Esophagus mucosa (tissue), 1 donor: ENCODE measurements around the gene H2BW1. TPM values are rescaled to one million over a fixed set of nuclear protein-coding genes. Genes with fewer than 3 reads are reported as not detected.
"Not testable (repeated sequence)": the region's sequence is repeated elsewhere in the genome, so short reads cannot be mapped to it uniquely, and the experiment has no call there.

Source experiments
- ATAC-seq: fragments of 200-7000 bp; cut with Tn5 transposase; one replicate; pipeline ENCODE4 v1.9.1; 2020
- total RNA-seq: library from RNA; stranded (reverse); gene quantifications from one replicate; pipeline ENCODE4 v1.2.4, GENCODE V29; 2023
- donor health status: DM: yes; HTN: yes; CAD: no.

Gene H2BW1, protein sequence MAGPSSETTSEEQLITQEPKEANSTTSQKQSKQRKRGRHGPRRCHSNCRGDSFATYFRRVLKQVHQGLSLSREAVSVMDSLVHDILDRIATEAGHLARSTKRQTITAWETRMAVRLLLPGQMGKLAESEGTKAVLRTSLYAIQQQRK
- not detected for total RNA-seq

DNA sequence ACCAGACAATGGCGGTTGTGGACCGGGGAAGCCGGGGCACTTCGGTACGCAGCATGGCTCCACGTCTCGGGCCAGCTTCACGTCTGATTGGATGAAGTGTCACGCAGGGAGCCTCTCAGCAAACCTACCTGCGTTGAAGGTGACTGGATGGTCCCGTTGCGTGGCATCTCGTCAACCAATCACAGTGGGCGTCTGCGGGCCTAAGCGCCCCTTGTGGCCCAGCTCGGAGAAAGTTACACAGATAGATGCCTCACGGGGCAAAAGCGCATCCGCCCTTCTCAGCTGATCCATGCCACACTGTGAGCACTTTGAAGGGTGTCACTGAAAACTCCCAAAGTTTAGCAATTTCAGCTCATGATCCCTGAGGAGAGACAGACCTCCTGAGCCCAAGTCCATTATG, at the start of gene H2BW1:
H2BW1 (minus strand) TSS at position 103 of the 400 bp plus-strand sequence. CDS start 132 bp downstream, outside the sequence.
- ATAC-seq: no peak

DNA sequence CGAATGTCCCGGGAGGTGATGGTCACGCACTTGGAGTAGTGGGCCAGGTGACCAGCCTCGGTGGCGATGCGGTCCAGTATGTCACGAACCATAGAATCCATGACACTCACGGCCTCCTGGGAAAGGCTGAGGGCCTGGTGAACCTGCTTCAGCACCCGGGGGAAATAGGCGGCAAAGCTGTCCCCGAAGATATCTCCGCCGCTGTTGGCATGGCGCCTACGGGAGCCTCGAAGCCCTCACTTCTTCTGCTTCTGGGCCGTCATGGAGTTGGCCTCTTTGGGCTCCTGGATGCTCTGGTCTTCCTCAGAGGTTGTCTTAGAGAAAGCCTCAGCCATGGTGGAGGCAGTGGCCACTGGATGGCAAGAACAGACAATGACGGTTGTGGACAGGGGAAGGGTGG, 49.1 kb upstream of the H2BW1 start:
- ATAC-seq: not testable (repeated sequence)

DNA sequence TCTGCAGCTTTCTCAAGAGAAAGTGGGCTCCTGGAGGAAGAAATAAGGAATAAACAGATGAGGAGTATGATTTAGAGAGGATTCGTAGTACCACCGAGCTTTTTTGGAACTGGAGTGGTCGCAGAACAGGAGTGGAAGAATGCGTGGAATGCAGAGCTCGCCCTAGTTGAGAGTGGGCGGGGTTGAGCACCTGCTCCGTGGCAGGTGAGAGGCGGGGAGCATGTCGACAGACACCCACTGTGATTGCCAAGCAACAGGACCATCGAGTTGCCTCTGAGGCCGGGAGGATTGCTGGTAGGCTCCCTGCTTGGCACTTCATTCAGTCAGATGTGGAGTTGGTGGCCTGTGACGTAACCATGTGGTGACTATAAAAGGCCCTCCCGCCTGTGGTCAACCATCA, 41.4 kb upstream of the H2BW1 start:
- ATAC-seq: not testable (repeated sequence)

DNA sequence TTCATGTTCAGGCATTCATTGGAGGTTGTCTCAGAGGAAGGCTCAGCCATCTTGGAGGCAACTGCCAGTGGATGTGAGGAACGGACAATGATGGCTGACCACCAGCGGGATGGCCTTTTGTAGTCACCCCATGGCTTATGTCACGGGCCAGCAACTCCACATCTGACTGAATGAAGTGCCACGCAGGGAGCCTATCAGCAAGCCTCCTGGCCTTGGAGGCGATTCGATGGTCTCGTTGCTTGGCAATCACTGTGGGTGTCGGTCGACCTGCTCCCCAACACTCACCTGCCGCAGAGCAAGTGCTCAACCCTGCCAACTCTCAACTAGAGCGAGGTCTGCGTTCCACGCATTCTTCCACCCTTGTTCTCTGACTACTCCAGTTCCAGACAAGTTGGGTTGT, 33.7 kb upstream of the H2BW1 start:
- ATAC-seq: no peak

DNA sequence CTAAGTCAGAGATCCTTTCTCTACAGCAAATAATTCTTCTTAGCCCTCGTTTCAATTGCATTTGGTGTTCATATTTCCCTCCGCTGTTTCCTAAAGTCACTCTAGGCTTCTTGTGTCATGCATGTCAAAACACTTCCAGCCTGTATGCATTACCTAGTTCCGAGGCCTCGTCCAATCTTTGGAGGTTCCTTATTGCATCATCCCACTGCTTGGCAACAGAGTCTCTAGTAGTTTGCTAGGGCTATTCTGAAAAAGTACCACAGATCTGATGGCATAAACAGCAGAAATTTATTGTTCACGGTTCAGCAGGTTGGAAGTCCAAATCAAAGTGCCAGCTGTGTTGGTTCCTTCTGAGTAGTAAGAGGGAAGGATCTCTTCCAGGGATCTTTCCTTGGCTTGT, 32.1 kb upstream of the H2BW1 start:
- no peak for ATAC-seq

DNA sequence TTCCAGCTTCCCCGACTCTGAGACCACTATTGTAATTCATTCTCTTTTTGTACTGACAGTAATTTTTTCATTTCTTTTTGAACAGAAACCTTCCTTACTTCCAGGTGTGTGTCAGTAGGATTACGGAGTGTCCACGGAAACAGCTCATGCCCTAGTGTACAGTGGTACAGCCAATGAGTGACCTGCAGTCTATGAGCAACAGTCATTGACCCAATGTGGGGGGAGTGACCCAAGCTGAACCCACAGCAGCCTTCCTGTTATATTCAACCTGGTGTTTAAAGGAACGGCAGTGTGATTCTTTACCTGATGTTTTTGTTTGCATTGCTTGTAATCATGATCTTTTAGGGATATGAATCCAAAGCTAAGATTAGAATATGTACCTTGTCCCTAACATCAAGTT, 27.5 kb upstream of the H2BW1 start:
- ATAC-seq: no peak

DNA sequence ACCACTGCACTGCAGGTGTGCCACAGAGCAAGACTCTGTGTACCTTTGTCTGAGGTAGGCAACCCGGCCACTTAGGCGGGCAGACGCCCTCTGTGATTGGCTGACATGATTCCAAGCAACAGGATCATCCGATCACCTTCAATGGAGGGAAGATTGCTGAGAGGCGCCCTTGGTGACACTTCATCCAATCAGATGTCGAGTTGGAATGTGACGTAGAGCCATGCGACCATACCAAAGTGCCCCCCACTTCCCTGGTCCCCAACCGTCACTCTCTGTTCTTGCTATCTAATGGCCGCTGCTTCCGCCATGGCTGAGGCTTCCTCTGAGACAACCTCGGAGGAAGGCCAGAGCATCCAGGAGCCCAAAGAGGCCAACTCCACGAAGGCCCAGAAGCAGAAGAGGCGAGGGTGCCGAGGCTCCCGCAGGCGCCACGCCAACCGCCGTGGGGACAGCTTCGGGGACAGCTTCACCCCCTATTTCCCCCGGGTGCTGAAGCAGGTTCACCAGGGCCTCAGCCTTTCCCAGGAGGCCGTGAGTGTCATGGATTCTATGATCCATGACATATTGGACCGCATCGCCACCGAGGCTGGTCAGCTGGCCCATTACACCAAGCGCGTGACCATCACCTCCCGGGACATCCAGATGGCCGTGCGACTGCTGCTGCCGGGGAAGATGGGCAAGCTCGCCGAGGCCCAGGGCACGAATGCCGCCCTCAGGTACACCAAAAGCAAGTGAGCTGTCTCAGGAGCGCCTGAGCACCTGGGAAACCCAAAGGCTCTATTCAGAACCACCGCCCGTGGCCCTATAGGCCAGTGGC, 26.4 kb upstream of the H2BW1 start, which contains the start of gene H2BW2:
H2BW2 (plus strand) TSS at position 268 of the 817 bp plus-strand sequence; CDS start at position 307, 39 bp downstream.
- no peak for ATAC-seq

DNA sequence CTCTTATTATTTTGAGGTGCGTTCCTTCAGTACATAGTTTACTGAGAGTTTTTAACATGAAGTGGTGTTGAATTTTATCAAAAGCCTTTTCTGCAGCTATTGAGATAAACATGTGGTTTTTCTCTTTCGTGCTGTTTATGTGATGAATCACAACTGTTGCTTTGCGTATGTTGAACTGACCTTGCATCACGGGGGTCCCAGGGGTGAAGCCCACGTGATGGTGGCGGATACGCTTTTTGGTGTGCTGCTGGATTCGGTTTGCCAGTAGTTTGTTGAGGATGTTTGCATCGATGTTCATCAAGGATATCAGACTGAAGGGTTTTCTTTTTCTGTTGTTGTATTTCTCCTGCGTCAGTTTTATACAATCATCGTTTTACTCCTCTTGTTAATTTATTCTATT, 4.6 kb upstream of the H2BW1 start:
- ATAC-seq: no peak

DNA sequence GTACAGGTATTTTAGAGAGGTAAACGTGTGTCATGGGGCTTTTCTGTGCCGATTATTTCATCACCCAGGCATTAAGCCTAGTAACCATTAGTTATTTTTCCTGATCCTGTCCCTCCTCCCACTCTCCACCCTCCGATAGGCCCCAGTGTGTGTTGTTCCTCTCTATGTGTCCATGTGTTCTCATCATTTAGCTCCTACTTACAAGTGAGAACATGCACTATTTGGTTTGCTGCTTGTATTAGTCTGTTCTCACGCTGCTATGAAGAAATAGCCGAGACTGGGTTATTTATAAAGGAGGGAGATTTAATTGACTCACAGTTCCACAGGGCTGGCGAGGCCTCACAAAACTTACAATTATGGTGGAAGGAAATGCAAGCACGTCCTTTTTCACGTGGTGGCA, 2.1 kb upstream of the H2BW1 start:
- ATAC-seq: not testable (repeated sequence)

DNA sequence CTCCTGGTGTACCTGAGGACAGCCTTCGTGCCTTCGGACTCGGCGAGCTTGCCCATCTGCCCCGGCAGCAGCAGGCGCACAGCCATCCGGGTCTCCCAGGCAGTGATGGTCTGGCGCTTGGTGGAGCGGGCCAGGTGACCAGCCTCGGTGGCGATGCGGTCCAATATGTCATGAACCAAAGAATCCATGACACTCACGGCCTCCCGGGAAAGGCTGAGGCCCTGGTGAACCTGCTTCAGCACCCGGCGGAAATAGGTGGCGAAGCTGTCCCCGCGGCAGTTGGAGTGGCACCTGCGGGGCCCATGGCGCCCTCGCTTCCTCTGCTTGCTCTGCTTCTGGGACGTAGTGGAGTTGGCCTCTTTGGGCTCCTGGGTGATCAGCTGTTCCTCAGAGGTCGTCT, 350 bp downstream of the H2BW1 start:
- no peak for ATAC-seq

DNA sequence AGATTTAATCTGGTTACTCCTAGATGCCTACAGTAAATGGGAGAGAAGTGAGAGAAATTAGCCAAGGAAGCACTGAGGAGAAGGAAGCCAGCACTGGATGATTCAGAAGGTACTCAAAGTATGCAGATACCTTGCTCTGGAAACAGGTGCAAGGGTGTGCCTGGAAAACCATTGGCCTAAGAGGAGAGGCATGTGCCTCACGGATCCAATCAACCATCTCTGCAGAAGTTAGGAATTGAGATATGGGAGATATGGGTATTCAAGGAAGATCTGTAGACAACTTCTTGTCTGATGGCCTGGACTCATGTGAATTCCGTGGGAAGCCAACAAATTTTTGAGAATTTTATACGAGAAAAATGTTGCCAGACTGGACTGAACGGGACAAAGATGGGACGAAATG, 4.7 kb downstream of the H2BW1 start:
- ATAC-seq: no peak

DNA sequence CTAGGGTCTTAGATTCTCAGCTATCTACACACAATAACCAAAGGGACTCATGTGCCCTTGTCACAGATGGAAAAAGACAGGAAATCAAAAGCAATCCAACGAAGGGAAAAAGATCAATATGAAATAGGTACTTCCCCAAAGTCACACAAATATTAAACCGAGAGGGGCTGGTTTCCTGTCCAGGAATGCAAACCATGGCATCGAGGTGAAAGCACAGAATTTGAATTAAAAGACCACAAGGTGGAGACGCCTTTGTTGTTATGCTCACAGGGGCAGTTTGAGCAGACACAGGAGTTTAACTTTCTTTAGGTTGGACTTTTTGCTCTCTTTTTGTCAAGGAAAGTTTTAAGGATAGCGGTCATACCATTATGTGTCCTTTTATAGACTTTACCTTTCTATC, 14.3 kb downstream of the H2BW1 start:
- no peak for ATAC-seq

DNA sequence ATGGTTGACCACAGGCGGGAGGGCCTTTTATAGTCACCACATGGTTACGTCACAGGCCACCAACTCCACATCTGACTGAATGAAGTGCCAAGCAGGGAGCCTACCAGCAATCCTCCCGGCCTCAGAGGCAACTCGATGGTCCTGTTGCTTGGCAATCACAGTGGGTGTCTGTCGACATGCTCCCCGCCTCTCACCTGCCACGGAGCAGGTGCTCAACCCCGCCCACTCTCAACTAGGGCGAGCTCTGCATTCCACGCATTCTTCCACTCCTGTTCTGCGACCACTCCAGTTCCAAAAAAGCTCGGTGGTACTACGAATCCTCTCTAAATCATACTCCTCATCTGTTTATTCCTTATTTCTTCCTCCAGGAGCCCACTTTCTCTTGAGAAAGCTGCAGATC, 30.0 kb downstream of the H2BW1 start:
- ATAC-seq: not testable (repeated sequence)

DNA sequence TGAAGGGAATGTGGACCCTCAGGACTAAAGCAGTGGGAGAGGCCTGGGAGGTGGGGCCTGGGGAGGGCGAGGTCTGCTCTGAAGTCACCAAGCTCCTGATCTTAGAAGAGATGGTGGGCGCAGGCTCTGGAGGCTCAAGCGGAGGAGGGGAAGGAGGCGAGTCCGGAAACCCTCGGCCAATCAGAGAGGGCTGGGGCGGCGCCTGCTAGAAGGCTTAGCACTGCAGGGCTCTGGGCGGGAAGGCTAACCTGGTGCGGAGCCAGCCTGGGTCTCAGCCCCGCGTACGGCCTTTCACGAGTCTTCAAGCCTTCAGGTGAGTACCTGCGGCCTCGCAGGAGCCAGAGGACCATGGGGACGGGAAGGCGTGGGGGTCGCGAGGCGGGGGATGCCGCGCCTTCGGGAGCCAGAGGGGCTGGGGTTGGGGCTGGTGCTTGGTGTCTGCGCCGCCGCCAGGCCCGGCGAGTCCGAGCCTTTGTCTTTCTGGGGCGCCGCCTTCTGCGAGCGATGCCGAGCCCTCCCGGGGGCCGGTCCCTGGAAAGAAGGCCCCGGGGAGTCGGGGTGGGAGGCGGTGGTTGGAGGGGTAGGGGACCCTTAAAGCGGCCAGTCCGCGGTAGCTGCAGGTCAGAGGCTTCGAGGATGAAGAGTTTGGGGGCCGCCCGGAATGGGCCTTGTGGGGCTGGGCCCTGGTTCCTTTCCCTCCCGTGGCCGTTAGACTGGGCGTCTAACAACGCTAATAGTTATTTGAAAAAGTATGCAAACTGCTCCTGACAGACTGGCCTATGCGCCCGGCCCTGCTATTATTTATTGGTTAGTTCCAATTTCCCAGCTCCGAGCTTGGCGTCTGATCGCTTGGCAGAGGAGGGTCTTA, 50.9 kb downstream of the H2BW1 start, which contains the start of gene TMSB15B:
TMSB15B (plus strand) TSS at position 217 of the 868 bp plus-strand sequence.
- peak; percentile 56 for ATAC-seq

Other genes with a start within 250 kb of the H2BW1 start
- gene PLP1, start 236.9 kb downstream of the H2BW1 start, total RNA-seq: 0.04 TPM
- gene RAB9B, start 181.5 kb downstream of the H2BW1 start, total RNA-seq: 0.16 TPM
- 1.1 TPM for gene TMSB15B, start 51.1 kb downstream of the H2BW1 start, total RNA-seq
- gene H2BW2, start 26.2 kb upstream of the H2BW1 start, total RNA-seq: not detected
- 0.12 TPM for gene TMSB15C, start 62.5 kb upstream of the H2BW1 start, total RNA-seq
- gene ZCCHC18, start 98.8 kb upstream of the H2BW1 start, total RNA-seq: not detected
- 2.1 TPM for gene SLC25A53, start 143.3 kb upstream of the H2BW1 start, total RNA-seq
- 8.9 TPM for gene FAM199X, start 152.7 kb upstream of the H2BW1 start, total RNA-seq
- not detected for gene ESX1, start 241.2 kb upstream of the H2BW1 start, total RNA-seq